WTC11 (cell line): ENCODE results near the gene LOXL1. TPM values are rescaled to one million over a fixed set of nuclear protein-coding genes. Genes with fewer than 3 reads are reported as not detected.

Source experiments
- ATAC-seq: fragments of 200-7000 bp; cut with Tn5 transposase; 2 replicates; pipeline ENCODE4 v1.10.0; 2021; ENCODE audit warnings: mild to moderate bottlenecking, moderate library complexity
- CTCF ChIA-PET: fragments of 300-600 bp; sonication (Branson Sonifier 250); formaldehyde crosslinking; loops from one replicate; lab custom pipeline; 2021; ENCODE audit warnings: antibody characterized with exemption; lab: Charles Lee
- POLR2A ChIA-PET: fragments of 350-600 bp; sonication (Branson Sonifier 250); formaldehyde crosslinking; loops from one replicate; lab custom pipeline; 2021; ENCODE audit warnings: antibody characterized with exemption; lab: Charles Lee
- DNase-seq: peaks from one replicate; pipeline ENCODE4 v3.0.0; 2021; ENCODE audit warnings: low spot score
- H3K27ac Mint-ChIP-seq: 2 replicates; pipeline ENCODE4 v1.8.0; 2021; ENCODE audit warnings: mixed read lengths
- H3K27me3 Mint-ChIP-seq: 2 replicates; pipeline ENCODE4 v1.8.0; 2021; ENCODE audit warnings: low read depth, mild to moderate bottlenecking, moderate library complexity, mixed read lengths
- H3K36me3 Mint-ChIP-seq: 2 replicates; pipeline ENCODE4 v1.8.0; 2021; ENCODE audit warnings: mixed read lengths
- H3K4me1 Mint-ChIP-seq: 2 replicates; pipeline ENCODE4 v1.8.0; 2022; ENCODE audit warnings: mixed read lengths
- H3K4me3 Mint-ChIP-seq: 2 replicates; pipeline ENCODE4 v1.8.0; 2021; ENCODE audit warnings: mild to moderate bottlenecking, moderate library complexity, mixed read lengths
- H3K9me3 Mint-ChIP-seq: 2 replicates; pipeline ENCODE4 v1.8.0; 2021; ENCODE audit warnings: mixed read lengths
- ARID4B ChIP-seq: sonication (generic); formaldehyde crosslinking; IDR thresholded peaks from 2 replicates; pipeline ENCODE4 v1.8.0; 2023; ENCODE audit warnings: missing genetic modification reagents, mild to moderate bottlenecking, borderline replicate concordance
- ATF1 ChIP-seq: sonication (generic); formaldehyde crosslinking; IDR thresholded peaks from 2 replicates; pipeline ENCODE4 v1.8.1; 2023; ENCODE audit warnings: mild to moderate bottlenecking, moderate library complexity, missing genetic modification reagents
- ATF6 ChIP-seq: sonication (generic); formaldehyde crosslinking; IDR thresholded peaks from 2 replicates; pipeline ENCODE4 v1.8.1; 2023; ENCODE audit warnings: mild to moderate bottlenecking, missing genetic modification reagents
- FOXP4 ChIP-seq: sonication (generic); formaldehyde crosslinking; IDR thresholded peaks from 2 replicates; pipeline ENCODE4 v1.8.0; 2022; ENCODE audit warnings: mild to moderate bottlenecking, missing genetic modification reagents
- HMGA2 ChIP-seq: fragments of 250-450 bp; sonication (Bioruptor Pico); IDR thresholded peaks from 2 replicates; pipeline ENCODE4 v1.4.0; 2021; ENCODE audit warnings: mild to moderate bottlenecking, moderate library complexity
- MXD4 ChIP-seq: fragments of 250-450 bp; sonication (Bioruptor Pico); IDR thresholded peaks from 2 replicates; pipeline ENCODE4 v1.8.0; 2021; ENCODE audit warnings: mild to moderate bottlenecking, moderate library complexity, borderline replicate concordance
- NR2C2 ChIP-seq: sonication (generic); formaldehyde crosslinking; IDR thresholded peaks from 2 replicates; pipeline ENCODE4 v1.8.0; 2022; ENCODE audit warnings: mild to moderate bottlenecking, missing genetic modification reagents
- SP1 ChIP-seq: sonication (generic); formaldehyde crosslinking; conservative IDR thresholded peaks from 2 replicates; pipeline ENCODE4 v1.8.1; 2022; ENCODE audit warnings: missing genetic modification reagents
- STAT6 ChIP-seq: sonication (generic); formaldehyde crosslinking; conservative IDR thresholded peaks from 2 replicates; pipeline ENCODE4 v1.8.1; 2023; ENCODE audit warnings: mild to moderate bottlenecking, low read depth, missing genetic modification reagents, moderate library complexity
- TP53 ChIP-seq: sonication (generic); formaldehyde crosslinking; IDR thresholded peaks from 2 replicates; pipeline ENCODE4 v1.8.1; 2023; ENCODE audit warnings: mild to moderate bottlenecking, missing genetic modification reagents
- USF1 ChIP-seq: sonication (generic); formaldehyde crosslinking; IDR thresholded peaks from 2 replicates; pipeline ENCODE4 v1.8.0; 2022; ENCODE audit warnings: mild to moderate bottlenecking, missing genetic modification reagents
- ZBTB21 ChIP-seq: sonication (generic); formaldehyde crosslinking; IDR thresholded peaks from 2 replicates; pipeline ENCODE4 v1.8.1; 2023; ENCODE audit warnings: mild to moderate bottlenecking, missing genetic modification reagents, borderline replicate concordance
- ZMAT4 ChIP-seq: fragments of 250-450 bp; sonication (Bioruptor Pico); IDR thresholded peaks from 2 replicates; pipeline ENCODE4 v1.9.0; 2021; ENCODE audit warnings: mild to moderate bottlenecking
- ZNF138 ChIP-seq: sonication (generic); formaldehyde crosslinking; conservative IDR thresholded peaks from 2 replicates; pipeline ENCODE4 v1.8.1; 2022; ENCODE audit warnings: mild to moderate bottlenecking, moderate library complexity, missing genetic modification reagents
- ZNF532 ChIP-seq: fragments of 250-450 bp; sonication (Bioruptor Pico); IDR thresholded peaks from 2 replicates; pipeline ENCODE4 v1.9.0; 2021; ENCODE audit warnings: mild to moderate bottlenecking, borderline replicate concordance
- total RNA-seq: library from RNA; stranded (reverse); gene quantifications from 3 replicates; pipeline ENCODE4 v1.2.3, GENCODE V29; 2021

The LOXL1 gene
- total RNA-seq, 1 experiment from 2014 or later: 10.6 TPM

GRCh38 chr15:73965094-73965757 lies 39.0 kb downstream of the LOXL1 start (continued):
- no peak for TF ChIP-seq ATF1 (CRISPR knock-in tag)
- no peak for TF ChIP-seq NR2C2
- no peak for TF ChIP-seq FOXP4 (CRISPR knock-in tag)
- TF ChIP-seq ATF6 (CRISPR knock-in tag): no peak
- TF ChIP-seq USF1: peak; percentile 61; the same call in 1 of the 2 replicates

- TF ChIP-seq ZMAT4 (no peak), MXD4 (CRISPR knock-in tag) (no peak), SP1 (CRISPR knock-in tag) (no peak), ARID4B (CRISPR knock-in tag) (no peak), ZBTB21 (CRISPR knock-in tag) (no peak), ZNF532 (CRISPR knock-in tag) (no peak), ZNF138 (no peak), HMGA2 (CRISPR knock-in tag) (no peak), TP53 (CRISPR knock-in tag) (no peak), STAT6 (CRISPR knock-in tag) (no peak)
- TF ChIP-seq, all 79 proteins: peak for 0
- ChIA-PET CTCF (interaction anchor here (0.6 to 6.6 kb wide), 22 partner anchors 8 to 887 kb away, joined by 3 to 93 read pairs (median 5); partner anchors contain the start of gene LOXL1), POLR2A (interaction anchor here (0.7 to 1.0 kb wide), 2 partner anchors 29 to 295 kb away, joined by 3 to 9 read pairs; partner anchors contain the start of gene PML)
- Mint-ChIP-seq H3K4me1 (peaks cover 27% of the 10 kb centered on the region), H3K36me3 (no peaks in the 10 kb centered on the region), H3K9me3 (no peaks in the 10 kb centered on the region), H3K4me3 (0 out of 2 replicates have a peak overlapping the region, but pooled peaks have one; percentile 38), H3K27me3 (no peaks in the 10 kb centered on the region), H3K27ac (no peak overlapping the region)
- no peak for ATAC-seq
- DNase-seq: no peak
These were observed 39.5 kb downstream of the LOXL1 start for GRCh38 chr15:73965758-73966113.
